ENCODE data around the gene SHMT2. TPM values are rescaled to one million over a fixed set of nuclear protein-coding genes. Genes with fewer than 3 reads are reported as not detected.

Gene SHMT2
- total and polyA plus RNA-seq, 2 of the 13 experiments (the other 11 are each of a cell fraction or from before 2014, with no cell fraction given), result 181 to 393 TPM

GRCh38 chr12:57254506-57255280, 25.2 kb downstream of the SHMT2 start (continued):
- TF ChIP-seq ZNF34 (CRISPR knock-in tag; IDR thresholded peaks at IDR 0.05; ENCODE audit: borderline replicate concordance), result no peak
- TF ChIP-seq ZNF607 (CRISPR knock-in tag; IDR thresholded peaks at IDR 0.05; ENCODE audit: borderline replicate concordance), result no peak
- TF ChIP-seq PAX8 (CRISPR knock-in tag; IDR thresholded peaks at IDR 0.05; ENCODE audit: borderline replicate concordance), result no peak
- TF ChIP-seq ZMYM3 (CRISPR knock-in tag; IDR thresholded peaks at IDR 0.05), result no peak
- no peak for TF ChIP-seq ZNF556 (CRISPR knock-in tag; IDR thresholded peaks at IDR 0.05; ENCODE audit: borderline replicate concordance)

- no peaks in the 10 kb centered on the region for H3K9me3 ChIP-seq (ENCODE audit: low read length)
- H4K20me1 ChIP-seq (ENCODE audit: insufficient read depth, low read length), result no peaks in the 10 kb centered on the region
- no peak overlapping the region for H2AFZ ChIP-seq (ENCODE audit: low read length)
- no TSS peak for BruUV-seq (replicated peaks)
- H3K4me3 ChIP-seq (replicated peaks in 1 of 3; ENCODE audit: insufficient read depth in 1 of 3, low read depth in 2 of 3, low read length in 3 of 3), result no peak overlapping the region
- in situ Hi-C loops (cut with HindIII; ENCODE audit: extremely low pct_ligation_motif_present, low pct_unique_long_range_greater_than_20kb) (no loop called here), intact Hi-C loops (cut with micrococcal nuclease; ENCODE audit: unreplicated experiment) (no loop called here)
- no peak overlapping the region for H3K4me2 ChIP-seq (ENCODE audit: low read depth, low read length)
- ChIA-PET POLR2A (no interaction called here), CTCF (ENCODE audit: low intra/inter-chr PET ratio, low total read pairs) (no interaction called here)
- no peaks in the 10 kb centered on the region for H3K79me2 ChIP-seq (ENCODE audit: insufficient read depth, low read length)
- 96% methylated on average over 6 of the region's 6 CpGs for WGBS (ENCODE audit: low lambda C conversion rate)
- no peak for DNase-seq (ENCODE audit: low spot score)
- peaks cover 13% of the 10 kb centered on the region for H3K4me1 ChIP-seq (ENCODE audit: insufficient read depth, low read length)
- H3K27ac ChIP-seq (ENCODE audit: extremely low read length, insufficient read depth, low read length), result no peak overlapping the region
- no peaks in the 10 kb centered on the region for H3K27me3 ChIP-seq (ENCODE audit: control insufficient read depth in 1 of 2, insufficient read depth in 2 of 2, low read length in 2 of 2)
- H3K9ac ChIP-seq (ENCODE audit: insufficient read depth, low read depth, low read length), result no peak overlapping the region
- no peak for ATAC-seq
- FAIRE-seq, result no peak
- peaks cover 8 to 34% of the 10 kb centered on the region in 2 experiments; a peak in 4 of 5 replicates for H3K36me3 ChIP-seq (replicated peaks in 1 of 2; ENCODE audit: control insufficient read depth in 1 of 2, insufficient read depth in 2 of 2, low read length in 2 of 2)
- TF ChIP-seq AHDC1 (CRISPR knock-in tag; IDR thresholded peaks at IDR 0.05; ENCODE audit: borderline replicate concordance), result no peak
- TF ChIP-seq SYNCRIP (IDR thresholded peaks at IDR 0.05; ENCODE audit: insufficient read depth, low read depth, low read length), result no peak
These were observed 26.4 kb downstream of the SHMT2 start for GRCh38 chr12:57255916-57256315.

Data from HepG2 (cell line).